NCI-H526 treated with DMSO at 0.1 percent for 48 hours (cell line): ENCODE results near the gene HYAL1.
A peak's percentile ranks its signal among the peaks of the same experiment; 100 is the strongest.

Experiments used
- DNase-seq: peaks from one replicate; lab custom pipeline; 2025; lab: John Stamatoyannopoulos, UW

Gene HYAL1

GRCh38 chr3:50260027-50260941, 43.1 kb downstream of the HYAL1 start:
- peak; percentile 75 for DNase-seq

- DNase-seq: no peak
These were observed 43.8 kb downstream of the HYAL1 start for GRCh38 chr3:50259432-50260026.

GRCh38 chr3:50258979-50259378, 44.4 kb downstream of the HYAL1 start:
- no peak for DNase-seq

GRCh38 chr3:50258029-50258680, 45.2 kb downstream of the HYAL1 start:
- DNase-seq: no peak

GRCh38 chr3:50256978-50257890, 46.1 kb downstream of the HYAL1 start:
- no peak for DNase-seq

- DNase-seq: peak; percentile 32
These were observed 48.1 kb downstream of the HYAL1 start for GRCh38 chr3:50255251-50255615.

GRCh38 chr3:50254577-50255250, 48.7 kb downstream of the HYAL1 start:
- DNase-seq: no peak

GRCh38 chr3:50251220-50251619, 52.2 kb downstream of the HYAL1 start:
- DNase-seq: no peak

- no peak for DNase-seq
These were observed 52.9 kb downstream of the HYAL1 start for GRCh38 chr3:50250514-50250913.
